Measurements from ENCODE around the gene USB1.

Gene USB1

GRCh38 chr16:58000706-58001676 lies at the start of gene USB1:
TSS of gene USB1 (plus strand) at chr16:58001407. CDS start at chr16:58001484, 77 bp downstream.
- DNase-seq: peak; percentile 90
- ATAC-seq: peak; percentile 83

- DNase-seq (no peak), ATAC-seq (no peak)
Measured at GRCh38 chr16:57952909-57953308, 48.3 kb upstream of the USB1 start.

- ATAC-seq (no peak), DNase-seq (no peak)
Measured at GRCh38 chr16:57953857-57954256, 47.4 kb upstream of the USB1 start.

GRCh38 chr16:57955572-57956188 lies 45.5 kb upstream of the USB1 start:
- ATAC-seq: no peak

GRCh38 chr16:57956270-57956808 lies 44.9 kb upstream of the USB1 start:
- ATAC-seq (no peak), DNase-seq (no peak)

More at GRCh38 chr16:57955572-57956188, 45.5 kb upstream of the USB1 start:
- no peak for DNase-seq

- DNase-seq (no peak), ATAC-seq (no peak)
Measured at GRCh38 chr16:57956924-57957672, 44.1 kb upstream of the USB1 start.

- DNase-seq (no peak), ATAC-seq (no peak)
Measured at GRCh38 chr16:57957673-57958392, 43.4 kb upstream of the USB1 start.

- DNase-seq: no peak
- ATAC-seq: no peak
Measured at GRCh38 chr16:57958544-57958943, 42.7 kb upstream of the USB1 start.

- DNase-seq (no peak), ATAC-seq (no peak)
Measured at GRCh38 chr16:57959121-57959520, 42.1 kb upstream of the USB1 start.

GRCh38 chr16:57959804-57960203 lies 41.4 kb upstream of the USB1 start:
- no peak for DNase-seq
- no peak for ATAC-seq

GRCh38 chr16:57960310-57960709 lies 40.9 kb upstream of the USB1 start:
- DNase-seq: no peak
- no peak for ATAC-seq

GRCh38 chr16:57960826-57961472 lies 40.3 kb upstream of the USB1 start:
- ATAC-seq (no peak), DNase-seq (no peak)

- ATAC-seq (no peak), DNase-seq (no peak)
Measured at GRCh38 chr16:57961538-57961937, 39.7 kb upstream of the USB1 start.

- ATAC-seq: no peak
Measured at GRCh38 chr16:57962046-57962445, 39.2 kb upstream of the USB1 start.

GRCh38 chr16:57962756-57963155 lies 38.5 kb upstream of the USB1 start:
- ATAC-seq (no peak), DNase-seq (no peak)

More at GRCh38 chr16:57962046-57962445, 39.2 kb upstream of the USB1 start:
- no peak for DNase-seq

- DNase-seq: no peak
- no peak for ATAC-seq
Measured at GRCh38 chr16:57964157-57964700, 37.0 kb upstream of the USB1 start.

GRCh38 chr16:57966204-57966771 lies 34.9 kb upstream of the USB1 start:
- ATAC-seq (no peak), DNase-seq (no peak)

- ATAC-seq (no peak), DNase-seq (no peak)
Measured at GRCh38 chr16:57966986-57967385, 34.2 kb upstream of the USB1 start.

GRCh38 chr16:57967916-57968315 lies 33.3 kb upstream of the USB1 start:
- DNase-seq (no peak), ATAC-seq (no peak)

- DNase-seq (no peak), ATAC-seq (no peak)
Measured at GRCh38 chr16:57969451-57970123, 31.6 kb upstream of the USB1 start.
